ENCODE results near the gene FRAS1. TPM values are rescaled to one million over a fixed set of nuclear protein-coding genes. Genes with fewer than 3 reads are reported as not detected.
A peak's percentile ranks its signal among the peaks of the same experiment; 100 is the strongest.

The FRAS1 gene
- total RNA-seq, 1 donor from 2014 or later, result 24.6 TPM

DNA sequence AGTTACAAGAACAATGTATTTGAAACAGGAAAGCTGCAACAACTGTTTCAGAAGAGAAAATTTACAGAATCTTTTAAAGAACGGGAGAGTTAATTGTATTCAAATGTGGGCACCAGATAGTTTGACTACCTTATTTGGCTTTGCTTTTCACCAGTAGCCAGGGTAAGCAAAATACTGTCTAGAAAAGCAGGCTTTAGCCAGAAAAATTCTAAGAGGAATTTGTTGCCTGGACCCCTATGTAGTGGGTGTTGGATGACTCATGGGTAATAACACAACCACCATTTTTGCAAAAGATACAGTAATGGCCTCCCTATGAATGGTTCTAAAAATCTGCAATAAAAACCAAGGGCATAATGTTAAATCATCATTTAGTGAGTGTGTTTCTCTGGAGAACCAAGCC, 261.0 kb downstream of the FRAS1 start:
- peaks cover 6% of the 10 kb centered on the region for H3K36me3 Mint-ChIP-seq (ENCODE audit: low read depth, unreplicated experiment)
- no peak overlapping the region for H3K4me2 ChIP-seq (ENCODE audit: low read length)
- H3K27me3 ChIP-seq (ENCODE audit: insufficient read depth, low read length), result no peaks in the 10 kb centered on the region
- no peak overlapping the region for H3K27ac Mint-ChIP-seq (ENCODE audit: unreplicated experiment)
- H3K9ac ChIP-seq (ENCODE audit: low read length), result no peak overlapping the region
- TF ChIP-seq EZH2 (IDR thresholded peaks at IDR 0.05; ENCODE audit: insufficient read depth, low read length), result no peak
- TF ChIP-seq, protein P1, sequence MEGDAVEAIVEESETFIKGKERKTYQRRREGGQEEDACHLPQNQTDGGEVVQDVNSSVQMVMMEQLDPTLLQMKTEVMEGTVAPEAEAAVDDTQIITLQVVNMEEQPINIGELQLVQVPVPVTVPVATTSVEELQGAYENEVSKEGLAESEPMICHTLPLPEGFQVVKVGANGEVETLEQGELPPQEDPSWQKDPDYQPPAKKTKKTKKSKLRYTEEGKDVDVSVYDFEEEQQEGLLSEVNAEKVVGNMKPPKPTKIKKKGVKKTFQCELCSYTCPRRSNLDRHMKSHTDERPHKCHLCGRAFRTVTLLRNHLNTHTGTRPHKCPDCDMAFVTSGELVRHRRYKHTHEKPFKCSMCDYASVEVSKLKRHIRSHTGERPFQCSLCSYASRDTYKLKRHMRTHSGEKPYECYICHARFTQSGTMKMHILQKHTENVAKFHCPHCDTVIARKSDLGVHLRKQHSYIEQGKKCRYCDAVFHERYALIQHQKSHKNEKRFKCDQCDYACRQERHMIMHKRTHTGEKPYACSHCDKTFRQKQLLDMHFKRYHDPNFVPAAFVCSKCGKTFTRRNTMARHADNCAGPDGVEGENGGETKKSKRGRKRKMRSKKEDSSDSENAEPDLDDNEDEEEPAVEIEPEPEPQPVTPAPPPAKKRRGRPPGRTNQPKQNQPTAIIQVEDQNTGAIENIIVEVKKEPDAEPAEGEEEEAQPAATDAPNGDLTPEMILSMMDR (IDR thresholded peaks at IDR 0.05; ENCODE audit: insufficient read depth, low read depth, low read length), result no peak
- H3K36me3 ChIP-seq (ENCODE audit: insufficient read depth, low read length), result no peaks in the 10 kb centered on the region
- no peak for DNase-seq (ENCODE audit: low read depth)
- no peak overlapping the region for H3K27ac ChIP-seq (ENCODE audit: low read depth, low read length)
- no peaks in the 10 kb centered on the region for H3K9me3 ChIP-seq (ENCODE audit: insufficient read depth, low read depth, low read length)
- no peaks in the 10 kb centered on the region for H3K79me2 ChIP-seq (ENCODE audit: insufficient read depth, low read length)
- H3K9me3 Mint-ChIP-seq (ENCODE audit: unreplicated experiment), result peaks cover 1% of the 10 kb centered on the region
- H4K20me1 ChIP-seq (ENCODE audit: insufficient read depth, low read length), result no peaks in the 10 kb centered on the region
- no peak overlapping the region for H3K4me3 ChIP-seq (ENCODE audit: insufficient read depth, low read depth, low read length)
- H3K4me3 Mint-ChIP-seq (ENCODE audit: unreplicated experiment), result no peak overlapping the region
- peaks cover 23% of the 10 kb centered on the region for H3K4me1 Mint-ChIP-seq (ENCODE audit: low read depth, unreplicated experiment)
- H2AFZ ChIP-seq (ENCODE audit: low read depth, low read length), result no peak overlapping the region
- H3K27me3 Mint-ChIP-seq (ENCODE audit: low read depth, unreplicated experiment), result peaks cover 18% of the 10 kb centered on the region
- H3K4me1 ChIP-seq (ENCODE audit: insufficient read depth, low read length), result no peaks in the 10 kb centered on the region
- no peak for FAIRE-seq

DNA sequence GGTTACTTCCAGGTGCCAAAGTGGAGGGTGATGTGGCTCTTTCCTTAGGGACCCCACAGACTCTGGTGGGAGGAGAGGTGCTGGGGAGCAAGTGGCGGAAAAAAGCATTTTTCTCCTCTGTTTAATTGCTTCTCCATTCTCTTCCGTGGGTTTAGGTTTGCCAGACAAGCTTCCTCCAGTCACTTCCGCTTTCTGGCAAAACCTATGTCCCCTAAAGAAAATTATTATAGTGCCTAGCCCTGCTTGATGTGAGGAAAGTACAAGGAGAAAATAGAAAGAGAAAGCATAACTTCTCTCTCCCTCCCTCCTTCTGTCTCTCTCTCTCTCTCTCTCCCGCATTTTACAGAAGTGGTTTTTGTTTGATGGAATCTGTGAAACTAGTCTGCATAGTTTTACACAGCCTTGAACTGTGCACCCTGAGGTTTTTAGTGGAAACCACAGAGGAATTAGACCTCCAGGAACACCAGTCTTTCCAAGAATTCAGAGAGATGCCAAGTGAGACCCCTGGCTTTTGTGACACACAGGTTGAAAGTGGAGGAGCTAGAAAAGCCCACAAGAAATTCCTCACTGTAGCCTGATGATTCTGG, 263.3 kb downstream of the FRAS1 start:
- Histone ChIP-seq H3K79me2 (ENCODE audit: insufficient read depth, low read length) (no peaks in the 10 kb centered on the region), H3K27me3 (ENCODE audit: insufficient read depth, low read length) (no peaks in the 10 kb centered on the region), H2AFZ (ENCODE audit: low read depth, low read length) (no peak overlapping the region), H3K4me3 (ENCODE audit: insufficient read depth, low read depth, low read length) (no peak overlapping the region), H3K9ac (ENCODE audit: low read length) (no peak overlapping the region), H3K36me3 (ENCODE audit: insufficient read depth, low read length) (no peaks in the 10 kb centered on the region), H3K27ac (ENCODE audit: low read depth, low read length) (no peak overlapping the region), H4K20me1 (ENCODE audit: insufficient read depth, low read length) (no peaks in the 10 kb centered on the region), H3K4me2 (ENCODE audit: low read length) (no peak overlapping the region), H3K9me3 (ENCODE audit: insufficient read depth, low read depth, low read length) (no peaks in the 10 kb centered on the region), H3K4me1 (ENCODE audit: insufficient read depth, low read length) (no peaks in the 10 kb centered on the region)
- FAIRE-seq (no peak), DNase-seq (ENCODE audit: low read depth) (peak; percentile 65)
- Mint-ChIP-seq H3K9me3 (ENCODE audit: unreplicated experiment) (peaks cover 1% of the 10 kb centered on the region), H3K27ac (ENCODE audit: unreplicated experiment) (no peak overlapping the region), H3K27me3 (ENCODE audit: low read depth, unreplicated experiment) (peaks cover 20% of the 10 kb centered on the region), H3K36me3 (ENCODE audit: low read depth, unreplicated experiment) (peaks cover 4% of the 10 kb centered on the region), H3K4me3 (ENCODE audit: unreplicated experiment) (no peak overlapping the region), H3K4me1 (ENCODE audit: low read depth, unreplicated experiment) (peaks cover 18% of the 10 kb centered on the region)
- TF ChIP-seq EZH2 (IDR thresholded peaks at IDR 0.05; ENCODE audit: insufficient read depth, low read length), result no peak

DNA sequence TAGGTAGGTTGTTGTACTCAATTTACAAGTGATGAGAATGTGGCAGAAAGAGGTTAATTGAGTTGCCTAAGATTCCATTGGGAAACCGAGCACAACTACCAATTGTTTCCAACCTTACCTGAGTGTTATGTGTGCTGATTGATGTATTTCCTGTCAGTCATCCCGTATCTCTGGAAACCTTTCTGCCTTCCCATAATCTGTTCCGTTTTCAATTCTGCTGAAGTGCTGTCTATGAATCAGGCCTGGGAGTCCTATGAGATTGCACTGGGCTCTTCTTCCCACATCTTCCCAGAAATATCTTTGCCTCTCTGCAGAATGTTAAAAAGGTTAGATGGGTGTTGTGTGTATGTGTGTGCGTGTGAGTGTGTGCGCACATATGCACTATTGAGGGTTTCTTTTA, 264.9 kb downstream of the FRAS1 start:
- H4K20me1 ChIP-seq (ENCODE audit: insufficient read depth, low read length), result no peaks in the 10 kb centered on the region
- H3K4me2 ChIP-seq (ENCODE audit: low read length), result no peak overlapping the region
- TF ChIP-seq, protein P1 (IDR thresholded peaks at IDR 0.05; ENCODE audit: insufficient read depth, low read depth, low read length), result no peak
- no peak for TF ChIP-seq EZH2 (IDR thresholded peaks at IDR 0.05; ENCODE audit: insufficient read depth, low read length)
- H3K9me3 ChIP-seq (ENCODE audit: insufficient read depth, low read depth, low read length), result no peaks in the 10 kb centered on the region
- Mint-ChIP-seq H3K4me1 (ENCODE audit: low read depth, unreplicated experiment) (peaks cover 24% of the 10 kb centered on the region), H3K27ac (ENCODE audit: unreplicated experiment) (no peak overlapping the region), H3K36me3 (ENCODE audit: low read depth, unreplicated experiment) (peaks cover 4% of the 10 kb centered on the region), H3K27me3 (ENCODE audit: low read depth, unreplicated experiment) (peaks cover 22% of the 10 kb centered on the region), H3K9me3 (ENCODE audit: unreplicated experiment) (peaks cover 1% of the 10 kb centered on the region), H3K4me3 (ENCODE audit: unreplicated experiment) (no peak overlapping the region)
- H3K36me3 ChIP-seq (ENCODE audit: insufficient read depth, low read length), result no peaks in the 10 kb centered on the region
- FAIRE-seq (no peak), DNase-seq (ENCODE audit: low read depth) (no peak)
- no peaks in the 10 kb centered on the region for H3K79me2 ChIP-seq (ENCODE audit: insufficient read depth, low read length)
- H3K9ac ChIP-seq (ENCODE audit: low read length), result no peak overlapping the region
- no peaks in the 10 kb centered on the region for H3K4me1 ChIP-seq (ENCODE audit: insufficient read depth, low read length)
- no peak overlapping the region for H3K27ac ChIP-seq (ENCODE audit: low read depth, low read length)
- no peaks in the 10 kb centered on the region for H3K27me3 ChIP-seq (ENCODE audit: insufficient read depth, low read length)
- H2AFZ ChIP-seq (ENCODE audit: low read depth, low read length), result no peak overlapping the region
- H3K4me3 ChIP-seq (ENCODE audit: insufficient read depth, low read depth, low read length), result no peak overlapping the region
